PC-9 (cell line): ENCODE data around the gene MYO5C.

Experiments used
- CTCF ChIP-seq: fragments of 200-600 bp; sonication (generic); conservative IDR thresholded peaks from 2 replicates; pipeline ENCODE4 v1.6.1; 2017; ENCODE audit warnings: mixed run types, antibody characterized with exemption, mild to moderate bottlenecking, moderate library complexity
- EZH2 ChIP-seq: fragments of 200-600 bp; sonication (generic); IDR thresholded peaks from 2 replicates; pipeline ENCODE4 v1.8.0; 2017; ENCODE audit warnings: antibody characterized with exemption, low read depth

DNA sequence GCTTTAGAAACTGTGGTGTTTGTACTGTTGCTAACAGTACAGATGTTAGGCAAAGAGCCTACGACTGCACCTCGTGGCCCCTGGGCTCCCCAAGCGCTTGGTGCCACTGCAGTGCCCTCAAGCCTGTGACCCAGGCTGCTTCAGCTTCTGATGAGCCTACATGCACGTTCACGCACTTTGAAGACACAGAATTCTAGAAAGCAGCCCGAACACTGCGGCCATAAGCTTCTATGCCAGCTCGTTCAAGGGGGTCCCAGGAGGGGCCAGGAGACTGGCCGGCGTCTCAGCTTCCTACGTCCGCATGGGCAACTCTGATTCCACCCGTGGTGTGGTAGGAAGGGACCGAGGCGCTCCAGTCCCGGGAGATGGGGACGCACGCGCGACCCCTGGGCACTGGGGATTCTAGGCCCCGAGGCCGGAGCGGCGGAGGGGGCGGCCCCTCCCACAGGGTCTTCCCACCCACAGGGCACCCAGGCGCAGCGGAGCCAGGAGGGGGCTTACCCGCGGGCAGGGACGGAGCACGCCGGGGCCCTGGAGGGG lies 653 bp downstream of the MYO5C start:
- TF ChIP-seq CTCF (no peak), EZH2 (no peak)
